Middle frontal gyrus (tissue), 1 donor: ENCODE data around the gene RIMBP2.

Experiments
- DNase-seq: peaks from one replicate; pipeline ENCODE4 v3.0.0-alpha.2; 2015; ENCODE audit warnings: low spot score; ENCODE audit errors: extremely low spot score

The RIMBP2 gene

GRCh38 chr12:130538343-130539095 lies 177.6 kb downstream of the RIMBP2 start:
- no peak for DNase-seq

GRCh38 chr12:130537655-130538054 lies 178.4 kb downstream of the RIMBP2 start:
- no peak for DNase-seq

GRCh38 chr12:130537051-130537450 lies 179.0 kb downstream of the RIMBP2 start:
- no peak for DNase-seq

- no peak for DNase-seq
Measured at GRCh38 chr12:130530429-130530828, 185.7 kb downstream of the RIMBP2 start.

- no peak for DNase-seq
Measured at GRCh38 chr12:130529781-130530180, 186.3 kb downstream of the RIMBP2 start.

- no peak for DNase-seq
Measured at GRCh38 chr12:130527239-130527638, 188.9 kb downstream of the RIMBP2 start.

- no peak for DNase-seq
Measured at GRCh38 chr12:130526813-130527212, 189.3 kb downstream of the RIMBP2 start.

GRCh38 chr12:130525384-130526172 lies 190.5 kb downstream of the RIMBP2 start:
- DNase-seq = no peak

- no peak for DNase-seq
Measured at GRCh38 chr12:130524759-130525158, 191.3 kb downstream of the RIMBP2 start.

GRCh38 chr12:130523863-130524614 lies 192.1 kb downstream of the RIMBP2 start:
- no peak for DNase-seq

GRCh38 chr12:130523208-130523607 lies 192.9 kb downstream of the RIMBP2 start:
- DNase-seq = no peak

- DNase-seq = no peak
Measured at GRCh38 chr12:130522244-130522834, 193.8 kb downstream of the RIMBP2 start.

- DNase-seq = no peak
Measured at GRCh38 chr12:130521375-130522124, 194.5 kb downstream of the RIMBP2 start.

- DNase-seq = no peak
Measured at GRCh38 chr12:130520784-130521183, 195.3 kb downstream of the RIMBP2 start.

- DNase-seq = no peak
Measured at GRCh38 chr12:130517588-130517987, 198.5 kb downstream of the RIMBP2 start.

GRCh38 chr12:130514149-130514551 lies 201.9 kb downstream of the RIMBP2 start:
- no peak for DNase-seq

- DNase-seq = peak; percentile 9
Measured at GRCh38 chr12:130513556-130513955, 202.5 kb downstream of the RIMBP2 start.

- DNase-seq = no peak
Measured at GRCh38 chr12:130511285-130511684, 204.8 kb downstream of the RIMBP2 start.

GRCh38 chr12:130509454-130509853 lies 206.6 kb downstream of the RIMBP2 start:
- no peak for DNase-seq

GRCh38 chr12:130508847-130509246 lies 207.3 kb downstream of the RIMBP2 start:
- no peak for DNase-seq

- DNase-seq = no peak
Measured at GRCh38 chr12:130508318-130508717, 207.8 kb downstream of the RIMBP2 start.
